Mesenchymal stem cell (in vitro differentiated cells and primary cell): ENCODE measurements around the gene LKAAEAR1.
A peak's percentile ranks its signal among the peaks of the same experiment; 100 is the strongest.

Experiments used
- DNase-seq: peaks from one replicate; pipeline ENCODE4 v3.0.0-alpha.2; 2013
- H2AFZ ChIP-seq: one replicate; pipeline ENCODE4 v1.6.1; 2013; ENCODE audit warnings: low read depth, mild to moderate bottlenecking, control low read depth, inconsistent platforms, low read length, moderate library complexity
- H2AK5ac ChIP-seq: 2 replicates; pipeline ENCODE4 v1.6.1; 2013; ENCODE audit warnings: low read length, moderate library complexity, mild to moderate bottlenecking, inconsistent platforms; ENCODE audit not compliant: severe bottlenecking
- H2BK120ac ChIP-seq: one replicate; pipeline ENCODE4 v1.6.1; 2013; ENCODE audit warnings: low read depth, mild to moderate bottlenecking, inconsistent platforms, low read length, moderate library complexity
- H2BK12ac ChIP-seq, 2 experiments: one replicate each; pipeline ENCODE4 v1.6.1; 2013; ENCODE audit warnings: inconsistent platforms in 2 of 2, low read length in 2 of 2, mild to moderate bottlenecking in 2 of 2, moderate library complexity in 2 of 2, control low read depth in 1 of 2
- H2BK15ac ChIP-seq: one replicate; pipeline ENCODE4 v1.6.1; 2013; ENCODE audit warnings: mild to moderate bottlenecking, low read depth, inconsistent platforms; ENCODE audit not compliant: poor library complexity, severe bottlenecking
- H2BK5ac ChIP-seq: 2 replicates; pipeline ENCODE4 v1.6.1; 2013; ENCODE audit warnings: low read depth, mild to moderate bottlenecking, low read length, control low read depth, inconsistent platforms; ENCODE audit not compliant: poor library complexity, severe bottlenecking
- H3K14ac ChIP-seq, 2 experiments: one replicate each; pipeline ENCODE4 v1.6.1; 2013; ENCODE audit warnings: inconsistent platforms in 2 of 2, low read length in 2 of 2, control low read depth in 1 of 2, mild to moderate bottlenecking in 1 of 2, moderate library complexity in 1 of 2
- H3K18ac ChIP-seq, 2 experiments: one replicate each; pipeline ENCODE4 v1.6.1; 2013; ENCODE audit warnings: inconsistent platforms in 2 of 2, low read length in 2 of 2, control low read depth in 1 of 2, low read depth in 1 of 2, mild to moderate bottlenecking in 1 of 2
- H3K23ac ChIP-seq, 2 experiments: one replicate each; pipeline ENCODE4 v1.6.1; 2013; ENCODE audit warnings: inconsistent platforms in 2 of 2, low read length in 2 of 2, mild to moderate bottlenecking in 2 of 2, moderate library complexity in 2 of 2, control low read depth in 1 of 2
- H3K27ac ChIP-seq: 2 replicates; pipeline ENCODE4 v1.5.1; 2013; ENCODE audit warnings: mild to moderate bottlenecking, moderate library complexity, low read length, control low read depth, inconsistent platforms; ENCODE audit not compliant: poor library complexity, severe bottlenecking
- H3K27me3 ChIP-seq, 2 experiments: 2 replicates each; pipeline versions ENCODE4 v1.6.1 to v1.7.0; 2013; ENCODE audit warnings: low read length in 2 of 2, mild to moderate bottlenecking in 2 of 2, moderate library complexity in 2 of 2, control low read depth in 1 of 2, inconsistent platforms in 1 of 2; ENCODE audit not compliant: control insufficient read depth in 1 of 2, insufficient read depth in 1 of 2
- H3K36me3 ChIP-seq, 2 experiments: 2 replicates each; pipeline versions ENCODE4 v1.6.1 to v1.7.0; 2013; ENCODE audit warnings: low read length in 2 of 2, control low read depth in 1 of 2, inconsistent platforms in 1 of 2, low read depth in 1 of 2, mild to moderate bottlenecking in 1 of 2; ENCODE audit not compliant: insufficient read depth in 2 of 2, control insufficient read depth in 1 of 2
- H3K4ac ChIP-seq, 2 experiments: one replicate each; pipeline ENCODE4 v1.6.1; 2013; ENCODE audit warnings: inconsistent platforms in 2 of 2, low read length in 2 of 2, mild to moderate bottlenecking in 2 of 2, moderate library complexity in 2 of 2, control low read depth in 1 of 2, low read depth in 1 of 2
- H3K4me1 ChIP-seq: 2 replicates; pipeline ENCODE4 v1.6.1; 2013; ENCODE audit warnings: low read depth, low read length, control low read depth; ENCODE audit not compliant: control insufficient read depth, insufficient read depth
- H3K4me2 ChIP-seq: 2 replicates; pipeline ENCODE4 v1.6.1; 2013; ENCODE audit warnings: low read length, mild to moderate bottlenecking, inconsistent platforms; ENCODE audit not compliant: poor library complexity, severe bottlenecking
- H3K4me3 ChIP-seq, 2 experiments: 2 replicates each; pipeline versions ENCODE4 v1.5.1 to v1.7.0; 2013; ENCODE audit warnings: low read length in 2 of 2, mild to moderate bottlenecking in 2 of 2, control low read depth in 1 of 2, low read depth in 1 of 2; ENCODE audit not compliant: insufficient read depth in 1 of 2
- H3K79me1 ChIP-seq: replicated peaks from 2 replicates; pipeline ENCODE4 v1.6.1; 2013; ENCODE audit warnings: mild to moderate bottlenecking, control low read depth, low read length, inconsistent platforms; ENCODE audit not compliant: poor library complexity, severe bottlenecking
- H3K9ac ChIP-seq: 2 replicates; pipeline ENCODE4 v1.7.0; 2013; ENCODE audit warnings: mild to moderate bottlenecking, low read length, moderate library complexity
- H3K9me3 ChIP-seq: 2 replicates; pipeline ENCODE4 v1.7.0; 2013; ENCODE audit warnings: mild to moderate bottlenecking, low read length; ENCODE audit not compliant: control insufficient read depth
- H4K8ac ChIP-seq: one replicate; pipeline ENCODE4 v1.6.1; 2013; ENCODE audit warnings: inconsistent platforms, mild to moderate bottlenecking, low read length, moderate library complexity
- H4K91ac ChIP-seq: one replicate; pipeline ENCODE4 v1.6.1; 2013; ENCODE audit warnings: mild to moderate bottlenecking, low read length, inconsistent platforms
- WGBS: methylation state at CpG from one replicate; pipeline ENCODE4 v1.1.7; 2013; ENCODE audit warnings: mixed read lengths; 5-methylcytosine and 5-hydroxymethylcytosine counted together

LKAAEAR1 gene

DNA sequence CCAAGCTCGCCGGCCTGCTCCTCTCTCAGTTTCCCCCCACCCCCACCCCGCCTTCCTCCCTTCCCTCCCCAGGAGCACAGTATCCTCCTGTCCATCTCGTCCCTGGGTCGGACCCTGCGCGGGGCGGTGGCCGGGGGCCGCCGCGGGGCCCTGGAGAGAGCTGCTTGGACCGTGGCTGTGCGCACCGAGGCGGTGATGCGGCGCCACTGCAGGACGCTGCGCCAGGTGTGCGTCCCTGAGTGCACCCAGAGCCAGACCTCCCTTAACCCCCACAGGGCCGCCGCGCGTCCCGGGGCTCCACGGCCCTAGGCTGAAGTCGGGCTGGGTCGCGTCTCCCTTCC lies 46.0 kb downstream of the LKAAEAR1 start:
- Histone ChIP-seq H2AFZ (no peak overlapping the region), H2AK5ac (no peak overlapping the region), H3K27me3 (peaks cover 35 to 58% of the 10 kb centered on the region in 2 experiments), H3K9me3 (no peaks in the 10 kb centered on the region), H3K4me1 (peaks cover 45% of the 10 kb centered on the region), H3K4me2 (peak overlapping the region; percentile 88), H3K23ac (no peak overlapping the region), H3K4ac (no peak overlapping the region), H2BK5ac (no peak overlapping the region), H2BK12ac (no peak overlapping the region), H4K8ac (no peak overlapping the region), H2BK120ac (no peak overlapping the region), H4K91ac (no peak overlapping the region), H3K79me1 (no peaks in the 10 kb centered on the region), H2BK15ac (no peak overlapping the region), H3K9ac (no peak overlapping the region), H3K18ac (no peak overlapping the region), H3K14ac (no peak overlapping the region), H3K36me3 (peaks cover 18 to 30% of the 10 kb centered on the region in 2 experiments), H3K27ac (no peak overlapping the region), H3K4me3 (peak overlapping the region in 1 of 2 experiments; percentile 46)
- 1% methylated on average over 12 of the region's 30 CpGs for whole genome bisulfite sequencing
- no peak for DNase-seq

DNA sequence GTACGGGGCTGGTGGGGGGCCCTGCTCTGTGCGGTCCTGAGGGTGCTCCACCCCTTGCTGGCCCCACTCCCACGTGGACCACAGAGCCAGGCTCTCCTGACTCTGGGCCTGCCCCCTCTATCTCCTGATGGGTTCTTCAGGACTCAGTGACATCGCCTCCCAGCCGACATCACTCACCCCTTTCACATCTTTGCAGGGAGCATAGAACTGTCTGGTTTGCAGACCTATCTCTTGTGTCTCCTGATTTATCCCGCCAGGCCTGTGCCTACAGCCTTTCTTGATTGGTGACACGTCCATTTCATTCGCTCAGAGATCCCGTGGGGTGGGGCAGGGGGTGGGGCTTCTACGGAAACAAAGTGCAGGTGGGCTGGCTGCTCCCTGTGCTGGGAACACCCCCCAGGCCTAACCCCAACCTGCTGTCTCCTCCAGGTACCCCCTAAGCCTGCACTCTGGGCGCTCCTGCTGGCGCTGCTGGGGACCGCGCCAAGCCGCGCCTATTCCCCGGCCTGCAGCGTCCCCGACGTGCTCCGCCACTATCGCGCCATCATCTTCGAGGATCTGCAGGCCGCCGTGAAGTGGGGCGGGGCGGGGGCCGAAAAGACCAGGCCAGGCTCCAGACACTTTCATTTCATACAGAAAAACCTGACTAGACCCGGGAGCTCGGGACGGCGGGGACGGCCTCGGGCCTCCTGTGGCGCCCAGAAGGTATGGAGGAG lies 46.5 kb downstream of the LKAAEAR1 start:
- Histone ChIP-seq H3K79me1 (no peaks in the 10 kb centered on the region), H3K18ac (no peak overlapping the region), H3K4me2 (peak overlapping the region; percentile 5), H3K27me3 (peaks cover 35 to 58% of the 10 kb centered on the region in 2 experiments), H2BK120ac (no peak overlapping the region), H3K14ac (no peak overlapping the region), H2AK5ac (no peak overlapping the region), H2AFZ (no peak overlapping the region), H3K9ac (no peak overlapping the region), H3K23ac (peak overlapping the region in 1 of 2 experiments; percentile 11), H2BK5ac (no peak overlapping the region), H4K8ac (no peak overlapping the region), H3K4ac (no peak overlapping the region), H3K9me3 (no peaks in the 10 kb centered on the region), H3K4me1 (peaks cover 45% of the 10 kb centered on the region), H3K36me3 (peaks cover 24 to 35% of the 10 kb centered on the region in 2 experiments), H2BK15ac (no peak overlapping the region), H3K27ac (no peak overlapping the region), H4K91ac (no peak overlapping the region), H3K4me3 (no peak overlapping the region), H2BK12ac (no peak overlapping the region)
- 30% methylated on average over 23 of the region's 36 CpGs for WGBS
- no peak for DNase-seq

DNA sequence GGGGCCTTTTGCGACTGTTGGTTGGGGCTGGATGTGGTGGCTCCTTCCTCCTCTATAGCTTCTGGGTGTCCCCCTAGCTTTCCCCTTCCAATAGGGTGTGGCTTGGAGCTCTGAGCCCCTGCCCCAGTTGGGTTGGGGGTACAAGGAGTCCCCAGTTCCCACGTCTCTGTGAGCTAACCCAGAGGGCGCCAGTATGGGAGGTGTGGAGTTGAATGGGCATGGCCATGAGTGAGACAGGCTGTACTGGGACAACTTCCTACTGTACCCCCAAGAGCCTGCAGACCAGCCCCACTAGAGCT lies 47.0 kb downstream of the LKAAEAR1 start:
- no peak overlapping the region for H3K18ac ChIP-seq
- no peak overlapping the region for H3K23ac ChIP-seq
- no peak overlapping the region for H3K9ac ChIP-seq
- whole genome bisulfite sequencing: 100% methylated on average over 1 of the region's 3 CpGs
- peaks cover 42% of the 10 kb centered on the region for H3K4me1 ChIP-seq
- H3K4me2 ChIP-seq: no peak overlapping the region
- H3K9me3 ChIP-seq: no peaks in the 10 kb centered on the region
- H2BK120ac ChIP-seq: no peak overlapping the region
- no peak overlapping the region for H4K8ac ChIP-seq
- no peak overlapping the region for H3K4ac ChIP-seq
- no peak overlapping the region for H2BK12ac ChIP-seq
- no peak overlapping the region for H2BK15ac ChIP-seq
- peaks cover 29 to 40% of the 10 kb centered on the region in 2 experiments for H3K36me3 ChIP-seq
- H2AK5ac ChIP-seq: no peak overlapping the region
- H2AFZ ChIP-seq: no peak overlapping the region
- no peak overlapping the region for H3K27ac ChIP-seq
- no peak overlapping the region for H4K91ac ChIP-seq
- H3K27me3 ChIP-seq: peaks cover 33 to 54% of the 10 kb centered on the region in 2 experiments
- no peak overlapping the region for H2BK5ac ChIP-seq
- no peak for DNase-seq
- H3K79me1 ChIP-seq: no peaks in the 10 kb centered on the region
- no peak overlapping the region for H3K4me3 ChIP-seq
- no peak overlapping the region for H3K14ac ChIP-seq

DNA sequence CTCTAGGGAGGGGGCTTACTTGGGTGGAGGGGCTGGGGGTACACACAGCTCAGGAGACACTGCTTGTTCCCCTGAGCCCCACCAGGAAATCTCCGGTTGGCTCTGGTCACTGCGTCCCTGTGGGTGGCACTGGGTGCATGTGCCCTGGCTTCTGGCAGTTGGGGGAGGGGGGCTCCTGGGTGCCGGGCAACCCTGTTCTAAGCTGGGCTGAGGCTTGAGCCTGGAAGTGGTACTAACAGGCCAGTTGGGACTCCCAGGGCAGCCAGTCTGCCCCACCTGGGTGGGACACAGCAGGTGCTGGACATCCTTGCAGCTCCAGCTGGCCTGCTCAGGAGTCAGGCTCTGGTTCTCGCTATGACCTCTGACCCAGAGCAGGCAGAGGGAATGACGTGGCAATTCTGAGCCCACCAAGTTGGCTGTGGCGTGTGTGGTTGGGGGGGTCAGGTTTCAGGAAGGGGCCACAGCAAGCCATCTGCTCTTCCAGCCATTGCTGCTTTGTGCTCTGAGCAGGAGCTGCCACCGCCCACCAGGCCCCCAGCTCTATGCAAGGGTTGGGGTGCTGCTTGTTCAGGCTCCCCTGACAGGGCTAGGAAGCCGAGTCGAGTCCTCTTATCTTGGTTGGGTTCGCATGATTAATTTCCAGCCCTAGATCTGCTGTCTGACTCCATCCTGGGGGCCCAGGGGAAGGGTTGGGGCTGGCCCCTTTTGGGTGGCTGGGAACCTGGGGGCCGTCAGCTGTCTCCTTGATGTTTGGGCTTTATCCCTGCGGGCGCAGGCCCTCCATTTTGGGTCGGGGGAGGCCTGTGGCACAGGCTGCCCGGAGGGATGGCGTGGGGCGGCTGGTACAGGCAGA lies 47.6 kb downstream of the LKAAEAR1 start:
- no peak overlapping the region for H3K4ac ChIP-seq
- no peak overlapping the region for H3K9ac ChIP-seq
- H2BK15ac ChIP-seq: no peak overlapping the region
- no peaks in the 10 kb centered on the region for H3K9me3 ChIP-seq
- no peak overlapping the region for H2AFZ ChIP-seq
- WGBS: 81% methylated on average over 17 of the region's 17 CpGs
- no peak overlapping the region for H4K91ac ChIP-seq
- no peak for DNase-seq
- H3K79me1 ChIP-seq: no peaks in the 10 kb centered on the region
- H2BK12ac ChIP-seq: no peak overlapping the region
- peaks cover 34 to 46% of the 10 kb centered on the region in 2 experiments for H3K36me3 ChIP-seq
- H3K4me2 ChIP-seq: no peak overlapping the region
- H2BK5ac ChIP-seq: no peak overlapping the region
- H2AK5ac ChIP-seq: no peak overlapping the region
- H3K27me3 ChIP-seq: peaks cover 27 to 48% of the 10 kb centered on the region in 2 experiments
- no peak overlapping the region for H3K18ac ChIP-seq
- H3K27ac ChIP-seq: no peak overlapping the region
- no peak overlapping the region for H2BK120ac ChIP-seq
- no peak overlapping the region for H4K8ac ChIP-seq
- H3K4me3 ChIP-seq: no peak overlapping the region
- peaks cover 38% of the 10 kb centered on the region for H3K4me1 ChIP-seq
- no peak overlapping the region for H3K23ac ChIP-seq
- no peak overlapping the region for H3K14ac ChIP-seq
